Measurements from ENCODE around the gene MAST2.

DNA sequence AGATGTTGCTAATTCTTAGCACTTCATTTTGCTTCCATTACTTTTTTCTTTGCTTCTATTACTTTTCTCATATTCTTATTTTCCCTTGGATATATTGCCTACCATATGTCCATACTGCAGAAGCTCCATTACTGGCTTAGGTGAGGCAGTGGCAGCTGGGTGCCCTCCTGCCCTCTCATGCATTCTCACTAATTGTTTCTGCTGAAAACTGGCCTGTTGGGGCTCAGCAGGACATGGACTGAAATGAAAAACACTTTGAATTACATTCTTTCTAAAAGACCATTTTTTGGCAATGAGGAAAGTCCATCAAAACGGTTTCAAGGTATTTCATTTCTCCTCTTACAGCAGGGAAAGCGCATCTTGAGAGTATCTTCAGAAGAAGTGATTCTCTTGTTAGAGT lies 122.9 kb downstream of the MAST2 start:
- no peak for TF ChIP-seq ZNF274 (IDR thresholded peaks at IDR 0.05; ENCODE audit: low read depth, low read length)
- TF ChIP-seq YY1 (IDR thresholded peaks at IDR 0.05; ENCODE audit: insufficient read depth, insufficient read length) = no peak

All from NT2/D1 (cell line).